Muscle of leg (tissue), 11 donors: ENCODE results near the gene ALX1. TPM values are rescaled to one million over a fixed set of nuclear protein-coding genes. Genes with fewer than 3 reads are reported as not detected.

Experiments
- DNase-seq: peaks from one replicate; pipeline ENCODE4 v3.0.0; 2013
- H3K27ac ChIP-seq: one replicate; pipeline ENCODE4 v1.5.1; 2013; ENCODE audit warnings: mild to moderate bottlenecking, low read length, control low read depth
- H3K27me3 ChIP-seq: one replicate; pipeline ENCODE4 v1.6.1; 2013; ENCODE audit warnings: low read length; ENCODE audit not compliant: control insufficient read depth, insufficient read depth
- H3K36me3 ChIP-seq: one replicate; pipeline ENCODE4 v1.6.1; 2013; ENCODE audit warnings: low read length; ENCODE audit not compliant: control insufficient read depth, insufficient read depth
- H3K4me1 ChIP-seq: one replicate; pipeline ENCODE4 v1.6.1; 2013; ENCODE audit warnings: low read length; ENCODE audit not compliant: control insufficient read depth, insufficient read depth
- H3K4me3 ChIP-seq: one replicate; pipeline ENCODE4 v1.5.1; 2013; ENCODE audit warnings: low read length, control low read depth
- H3K9me3 ChIP-seq: replicated peaks from 2 replicates; pipeline ENCODE4 v1.6.1; 2013; ENCODE audit warnings: low read depth, low read length; ENCODE audit not compliant: control insufficient read depth
- WGBS: methylation state at CpG from one replicate; pipeline ENCODE4 v1.1.5; 2013; ENCODE audit warnings: missing lambda C conversion rate; ENCODE audit not compliant: insufficient coverage; 5-methylcytosine and 5-hydroxymethylcytosine counted together
- polyA plus RNA-seq, 8 donors: library from polyadenylated mRNA; unstranded; fragments of 120-200 nt; gene quantifications; one replicate each; pipeline versions ENCODE4 v1.2.1 to v1.2.3, GENCODE V29; 2013; ENCODE audit warnings: inconsistent platforms in 1 of 8, low replicate concordance in 1 of 8; ENCODE audit not compliant: insufficient read length in 8 of 8, insufficient read depth in 1 of 8
- total RNA-seq: library from RNA; stranded (reverse); fragments of 120-200 nt; gene quantifications from one replicate; pipeline ENCODE4 v1.2.4, GENCODE V29; 2013

The ALX1 gene
- total and polyA plus RNA-seq, 9 donors, result 0.17 to 0.69 (median 0.40) TPM

DNA sequence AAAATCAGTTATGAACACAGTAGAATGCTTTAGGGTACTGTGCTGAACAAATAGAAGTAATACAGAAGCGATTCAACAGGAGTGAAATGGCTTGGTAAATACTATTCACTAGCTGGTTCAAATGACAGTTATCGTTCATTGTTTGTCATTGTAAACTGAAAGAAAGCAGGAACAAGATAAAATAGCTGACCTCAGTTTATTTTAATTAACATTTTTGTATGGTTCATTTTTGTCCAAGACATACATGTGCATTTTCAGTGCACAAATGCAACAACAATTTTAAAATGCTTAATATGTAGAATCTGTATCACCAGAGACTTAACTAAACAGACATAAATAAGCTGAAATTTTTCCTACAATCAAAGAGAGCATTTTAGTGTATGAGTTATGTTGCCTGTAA, 49.9 kb downstream of the ALX1 start:
- H3K4me3 ChIP-seq, result no peak overlapping the region
- DNase-seq, result no peak
- H3K27ac ChIP-seq, result no peak overlapping the region
- no peaks in the 10 kb centered on the region for H3K4me1 ChIP-seq
- 100% methylated on average over 1 of the region's 2 CpGs for WGBS
- H3K36me3 ChIP-seq, result no peaks in the 10 kb centered on the region
- H3K9me3 ChIP-seq, result no peaks in the 10 kb centered on the region
- no peaks in the 10 kb centered on the region for H3K27me3 ChIP-seq

GRCh38 chr12:85348779-85349178, 68.8 kb downstream of the ALX1 start:
- no peaks in the 10 kb centered on the region for H3K9me3 ChIP-seq
- H3K4me1 ChIP-seq, result no peaks in the 10 kb centered on the region
- H3K27ac ChIP-seq, result no peak overlapping the region
- no peak for DNase-seq
- 40% methylated on average over 1 of the region's 1 CpG for WGBS
- H3K4me3 ChIP-seq, result no peak overlapping the region
- H3K27me3 ChIP-seq, result no peaks in the 10 kb centered on the region
- no peaks in the 10 kb centered on the region for H3K36me3 ChIP-seq

GRCh38 chr12:85350356-85350755, 70.3 kb downstream of the ALX1 start:
- Histone ChIP-seq H3K9me3 (no peaks in the 10 kb centered on the region), H3K4me3 (no peak overlapping the region), H3K4me1 (no peaks in the 10 kb centered on the region), H3K27ac (no peak overlapping the region), H3K36me3 (no peaks in the 10 kb centered on the region), H3K27me3 (no peaks in the 10 kb centered on the region)
- DNase-seq, result no peak

Other genes starting within 250 kb of the ALX1 start
- 0.04 TPM for gene TSPAN19, start 243.9 kb upstream of the ALX1 start, total RNA-seq
- under 1 TPM in 5 of 8 donors, not detected in 3; 0.16 to 0.58 (median 0.30) TPM for gene TSPAN19, start 243.9 kb upstream of the ALX1 start, polyA plus RNA-seq
- 0.53 TPM for gene LRRIQ1, start 243.9 kb upstream of the ALX1 start, total RNA-seq
- gene LRRIQ1, start 243.9 kb upstream of the ALX1 start, polyA plus RNA-seq, result under 1 TPM; 0.15 to 0.77 (median 0.45) TPM